G401.6 (cell line): ENCODE data around the gene PRDM16.

Experiments used
- FAIRE-seq: peaks from 2 replicates; lab custom pipeline; 2012; peaks lifted over from hg19 to GRCh38; lab: Jason Lieb, UNC

Gene PRDM16

DNA sequence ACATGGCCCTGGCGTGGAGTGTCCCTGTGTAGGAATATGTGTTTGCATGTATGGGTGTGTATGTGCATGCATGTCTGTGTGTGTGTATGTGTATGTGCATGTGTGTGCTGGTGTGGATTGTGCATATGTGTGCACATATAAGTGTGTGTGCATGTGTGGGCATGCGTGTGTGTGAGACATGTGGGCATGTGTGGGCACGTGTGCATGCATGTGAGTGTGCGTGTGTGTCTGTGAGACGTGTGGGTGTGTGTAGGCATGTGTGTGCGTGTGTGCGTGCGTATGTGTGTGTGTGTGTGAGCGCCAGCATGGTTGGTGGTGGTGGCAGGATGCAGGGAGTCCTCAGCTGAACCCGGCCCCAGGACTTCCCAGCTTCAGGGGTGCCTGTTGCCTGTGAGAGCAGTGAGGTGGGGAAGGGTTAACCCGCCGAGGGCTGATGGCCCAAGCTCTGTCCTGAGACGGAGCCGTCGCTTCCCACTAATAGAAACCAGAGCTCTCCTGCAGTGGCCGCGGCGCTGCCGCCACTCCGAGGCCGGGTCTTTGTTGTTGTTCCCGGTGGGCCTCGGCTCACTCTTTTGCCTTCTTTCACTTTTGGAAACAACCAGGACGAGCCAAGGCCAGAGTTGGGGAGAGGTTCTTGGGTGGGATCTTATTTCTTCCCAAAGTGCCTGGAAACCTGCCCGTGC is 241.9 kb downstream of the PRDM16 start:
- FAIRE-seq, result no peak

DNA sequence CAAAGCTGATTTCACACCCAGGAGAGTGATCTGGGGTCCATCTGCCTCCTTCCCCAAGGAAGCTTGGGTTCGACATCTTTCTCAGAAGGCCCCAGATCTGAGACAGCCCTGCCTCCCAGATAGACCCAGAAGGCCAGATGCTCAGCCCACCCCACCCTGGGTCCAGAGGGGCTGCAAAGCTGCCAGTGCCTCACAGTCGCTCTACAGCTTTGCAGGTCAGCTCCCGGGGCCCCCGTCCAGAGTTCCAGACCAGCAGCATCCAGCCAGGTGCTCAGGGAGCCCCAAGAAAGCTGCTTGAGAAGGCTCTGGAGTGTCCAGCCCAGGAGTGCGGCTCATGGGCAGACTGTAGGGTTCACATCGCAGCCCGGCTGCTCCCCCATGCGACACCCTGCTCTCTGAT is 242.7 kb downstream of the PRDM16 start:
- no peak for FAIRE-seq

DNA sequence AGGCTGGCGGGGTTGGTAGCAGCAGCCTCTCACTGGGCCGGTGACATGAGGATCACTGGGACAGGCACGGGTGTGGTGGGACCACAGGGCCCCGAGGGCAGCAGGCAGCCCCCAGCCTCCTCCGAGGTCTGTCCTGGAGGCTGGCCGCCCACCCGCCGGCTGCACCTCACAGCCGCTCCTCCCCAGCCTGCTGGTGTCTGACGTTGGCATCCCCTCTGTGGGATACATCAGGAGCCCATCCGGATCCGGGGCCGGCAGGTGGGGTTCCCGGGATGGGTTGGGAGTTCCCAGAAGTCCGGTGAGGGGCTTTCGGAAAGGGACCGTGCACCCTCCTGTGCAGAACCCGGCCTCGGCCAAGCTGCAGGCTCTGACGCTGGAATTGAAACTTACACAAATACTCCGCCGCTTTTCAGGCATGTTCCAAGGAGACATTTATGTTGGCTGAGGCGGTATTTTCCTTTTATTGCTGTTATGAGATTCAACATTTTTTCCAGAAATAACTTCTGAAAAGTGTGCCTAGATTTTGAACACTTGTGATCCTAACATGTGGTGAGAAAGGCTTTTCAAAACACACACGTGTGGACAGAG is 243.4 kb downstream of the PRDM16 start:
- FAIRE-seq, result no peak

DNA sequence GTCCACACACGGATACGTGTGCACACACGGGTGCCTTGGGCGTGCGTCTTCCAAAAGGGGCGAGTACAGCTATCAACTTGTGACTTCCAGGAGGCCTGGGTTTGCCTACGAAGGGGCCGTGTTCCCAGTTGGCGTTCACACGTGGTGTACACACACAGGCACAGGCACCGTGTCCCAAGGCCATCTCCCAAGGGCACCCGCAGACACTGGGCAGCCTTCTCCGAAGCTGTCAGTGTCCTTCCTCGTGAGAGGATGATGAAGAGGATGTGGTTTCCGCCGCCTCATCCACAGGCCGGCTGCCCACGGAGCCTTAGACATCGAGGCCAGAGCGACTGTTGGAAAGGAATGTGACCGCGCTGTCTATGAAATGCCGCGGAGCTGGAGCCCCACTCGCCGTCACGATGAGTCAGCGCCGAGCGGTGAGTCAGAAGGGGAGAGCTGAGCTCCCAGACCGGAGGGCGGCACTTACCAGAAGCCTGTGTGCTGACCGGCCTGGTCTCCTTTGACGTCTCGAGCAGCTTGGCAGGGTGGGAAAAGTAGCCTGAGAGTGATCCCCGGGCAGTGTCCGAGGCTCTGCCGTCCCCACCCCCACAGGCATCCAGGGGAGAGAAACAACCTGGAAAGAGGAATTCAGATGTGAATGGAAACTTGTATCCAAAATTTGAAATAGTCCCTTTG is 244.0 kb downstream of the PRDM16 start:
- FAIRE-seq, result no peak

GRCh38 chr1:3313576-3313950 is 244.6 kb downstream of the PRDM16 start:
- FAIRE-seq, result no peak

- FAIRE-seq, result no peak
Observed at GRCh38 chr1:3314491-3315381, 245.7 kb downstream of the PRDM16 start.

GRCh38 chr1:3315399-3316339 is 246.7 kb downstream of the PRDM16 start:
- no peak for FAIRE-seq

- FAIRE-seq, result no peak
Observed at GRCh38 chr1:3316340-3316943, 247.4 kb downstream of the PRDM16 start.

DNA sequence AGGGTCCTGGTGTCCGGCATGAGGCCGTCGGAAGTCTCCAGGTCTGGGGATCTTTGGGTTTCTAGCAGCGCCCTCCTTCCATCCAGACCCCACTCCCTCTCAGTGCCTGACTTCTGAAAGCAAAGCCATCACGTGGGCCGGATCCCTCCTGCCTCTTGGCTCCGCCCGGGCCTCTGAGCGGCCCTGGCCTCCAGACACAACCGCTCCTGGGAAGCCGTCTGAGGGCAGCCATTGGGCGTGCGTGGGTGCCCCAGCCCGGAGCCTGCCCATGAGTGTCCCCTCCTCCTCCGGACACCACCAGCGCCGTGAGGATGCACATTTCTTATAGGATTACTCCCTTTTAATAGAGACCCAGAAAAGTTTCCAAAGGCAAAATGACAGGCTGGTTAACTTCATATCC is 248.5 kb downstream of the PRDM16 start:
- FAIRE-seq, result no peak

GRCh38 chr1:3318329-3318728 is 249.3 kb downstream of the PRDM16 start:
- no peak for FAIRE-seq

GRCh38 chr1:3319874-3320245 is 250.9 kb downstream of the PRDM16 start:
- FAIRE-seq, result peak; percentile 93

- FAIRE-seq, result no peak
Observed at GRCh38 chr1:3320246-3321152, 251.5 kb downstream of the PRDM16 start.

GRCh38 chr1:3321559-3322449 is 252.8 kb downstream of the PRDM16 start:
- FAIRE-seq, result no peak

DNA sequence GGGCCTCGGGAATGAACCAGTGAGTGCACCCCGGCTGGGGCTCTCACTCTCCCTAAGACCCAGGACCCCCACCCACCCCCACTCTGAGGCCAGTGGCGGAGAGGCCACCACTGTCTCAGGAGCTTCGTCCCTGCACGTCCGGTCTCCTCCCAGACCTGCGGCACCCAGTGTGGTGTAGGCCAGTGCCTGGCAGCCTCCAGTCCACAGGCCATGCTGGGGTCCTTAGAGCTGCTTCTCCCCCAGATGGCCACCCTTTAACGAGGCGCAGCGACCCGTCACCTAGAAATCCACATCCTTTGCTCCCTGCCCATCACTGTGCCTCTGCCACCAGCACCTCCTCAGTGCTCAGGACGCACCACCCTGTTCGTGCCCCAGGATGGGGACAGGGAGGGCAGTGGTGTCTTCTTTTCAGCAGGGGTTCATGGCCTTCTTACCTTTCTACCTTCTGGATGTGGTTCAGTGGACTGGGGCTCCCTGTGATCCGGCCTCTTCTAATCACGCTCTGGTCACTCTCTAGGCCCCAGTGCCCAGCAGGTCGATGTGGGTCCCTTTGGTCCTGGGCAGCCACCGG is 253.5 kb downstream of the PRDM16 start:
- FAIRE-seq, result no peak

- FAIRE-seq, result no peak
Observed at GRCh38 chr1:3323021-3323795, 254.2 kb downstream of the PRDM16 start.

- no peak for FAIRE-seq
Observed at GRCh38 chr1:3323796-3324703, 255.0 kb downstream of the PRDM16 start.
